Stimulated activated CD4-positive, alpha-beta T cell treated with anti-CD3 and anti-CD28 coated beads, Interleukin-4, amount 100 ng/mL, for 48 hours (primary cell): ENCODE data around the gene RBBP4.

ENCODE experiments used
- DNase-seq, 2 donors: peaks; one replicate each; pipeline ENCODE4 v3.0.0-alpha.2; 2020; ENCODE audit warnings: low read depth in 2 of 2

The RBBP4 gene

DNA sequence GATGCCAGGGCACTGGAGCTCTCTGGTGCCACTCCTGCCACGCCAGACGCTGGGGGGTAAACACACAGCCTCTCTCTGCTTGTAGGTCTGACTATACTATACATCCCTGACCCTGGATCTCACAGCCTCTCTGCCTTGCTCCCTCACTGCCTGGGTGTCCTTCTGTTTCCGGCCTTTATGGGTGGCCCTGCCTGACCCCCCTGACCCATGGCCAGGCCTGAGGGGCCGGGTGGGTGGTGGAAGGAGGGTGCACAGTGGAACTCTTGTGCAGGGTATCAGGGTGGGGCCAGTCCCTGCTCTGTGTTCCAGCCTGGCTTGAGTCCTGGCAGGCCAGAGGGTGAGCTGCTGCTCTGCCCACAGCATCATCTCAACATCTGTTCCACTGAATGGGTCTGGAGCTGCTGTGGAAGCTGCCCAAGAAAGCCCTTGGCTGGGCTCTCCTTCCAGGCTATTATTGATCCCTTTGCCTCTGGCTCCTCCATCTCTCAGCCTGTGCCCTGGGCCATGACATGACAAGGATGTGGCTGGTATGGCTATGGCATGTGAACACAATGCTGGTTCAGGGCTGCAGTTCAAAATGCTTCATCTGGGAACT is 68.8 kb downstream of the RBBP4 start:
- DNase-seq = no peak

- DNase-seq = peak; percentile 8 to 13
Measured at GRCh38 chr1:32724678-32725614, 73.9 kb downstream of the RBBP4 start.

DNA sequence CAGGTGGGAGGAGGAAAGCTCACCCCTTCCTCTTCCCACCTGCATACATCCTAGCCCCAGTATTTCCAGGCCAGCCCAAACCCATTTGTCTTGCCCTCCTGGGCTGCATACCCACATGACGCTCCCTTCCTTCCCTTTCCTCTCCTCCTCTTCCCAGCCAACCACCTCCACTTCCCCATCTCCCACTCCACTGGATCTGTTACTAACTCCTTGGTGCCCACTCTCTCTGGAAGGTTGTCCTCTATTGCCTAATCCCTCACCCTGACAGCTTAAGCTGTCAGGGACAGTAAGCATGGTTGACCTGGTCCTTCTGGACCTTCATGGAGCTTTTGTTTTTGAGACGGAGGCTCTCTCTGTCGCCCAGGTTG is 74.6 kb downstream of the RBBP4 start:
- DNase-seq = no peak

DNA sequence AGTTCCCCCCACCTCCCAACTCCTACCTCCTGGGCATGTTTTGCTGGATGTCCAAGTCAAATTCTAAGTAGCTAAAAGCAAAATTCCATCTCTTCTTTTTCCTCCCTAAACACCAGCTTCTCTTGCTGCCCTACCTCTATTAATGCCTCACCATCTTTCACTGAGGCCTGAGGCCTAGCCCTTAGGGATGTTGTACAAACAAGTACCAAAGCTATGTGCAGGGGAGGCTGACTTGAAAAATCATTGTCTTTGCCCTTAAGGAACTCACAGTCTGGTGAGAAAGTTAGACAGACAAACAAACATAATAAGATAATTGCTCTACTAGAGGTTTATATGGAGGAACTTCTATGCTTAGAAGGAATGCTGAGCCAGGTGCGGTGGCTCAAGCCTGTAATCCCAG is 76.9 kb downstream of the RBBP4 start:
- no peak for DNase-seq

GRCh38 chr1:32728413-32729077 is 77.5 kb downstream of the RBBP4 start:
- DNase-seq = no peak

DNA sequence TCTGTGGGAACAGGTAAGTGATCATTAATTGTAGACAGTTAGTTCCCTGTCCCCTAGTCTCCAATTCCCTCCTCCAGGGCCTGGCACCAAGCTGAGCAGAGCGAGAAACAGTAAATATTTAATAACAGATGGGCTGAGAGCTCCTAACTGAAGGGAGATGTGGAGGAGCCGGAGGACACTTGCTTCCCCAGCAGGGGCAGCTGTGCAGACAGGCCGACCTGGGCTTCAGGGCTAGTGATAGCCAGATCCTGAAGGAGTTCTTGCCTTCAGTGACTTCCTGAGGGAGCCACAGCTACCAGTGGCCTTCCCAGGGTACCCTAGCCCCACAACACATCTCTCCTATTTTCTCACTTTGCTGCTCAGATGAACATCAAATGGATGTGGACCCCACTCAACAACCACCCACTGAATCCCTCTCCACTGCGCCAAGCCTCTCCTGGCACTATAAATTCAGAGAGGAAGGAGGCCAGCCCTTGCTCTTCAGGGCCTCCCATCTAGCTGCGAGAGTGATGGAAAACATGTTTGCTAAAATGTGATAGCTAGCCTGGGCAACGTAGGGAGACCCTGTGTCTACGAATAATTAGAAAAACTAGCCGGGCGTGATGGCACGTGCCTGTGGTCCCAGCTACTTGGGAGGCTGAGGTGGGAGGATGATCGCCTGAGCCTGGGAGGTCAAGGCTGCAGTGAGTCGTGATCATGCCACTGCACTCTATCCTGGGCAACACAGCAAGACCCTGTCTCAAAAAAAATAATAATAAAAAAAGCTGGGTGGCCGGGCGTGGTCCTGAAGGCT is 78.4 kb downstream of the RBBP4 start:
- no peak for DNase-seq

GRCh38 chr1:32733582-32734321 is 82.7 kb downstream of the RBBP4 start:
- no peak for DNase-seq
